Epithelial cell of proximal tubule (primary cell): ENCODE data around the gene LCMT2. TPM values are rescaled to one million over a fixed set of nuclear protein-coding genes. Genes with fewer than 3 reads are reported as not detected.
A peak's percentile ranks its signal among the peaks of the same experiment; 100 is the strongest.

ENCODE experiments used
- DNase-seq: peaks from one replicate; pipeline ENCODE4 v3.0.0-alpha.2; 2011; ENCODE audit warnings: low read depth
- H3K4me3 ChIP-seq: 2 replicates; pipeline ENCODE4 v1.5.1; 2011; ENCODE audit warnings: low read depth, mild to moderate bottlenecking, low read length
- CTCF ChIP-seq: conservative IDR thresholded peaks from 2 replicates; pipeline ENCODE4 v1.5.1; 2012; ENCODE audit warnings: low read depth, mild to moderate bottlenecking, low read length
- total RNA-seq: library from RNA; depleted of rRNA; stranded (reverse); fragments of >200 nt; gene quantifications from 2 replicates; pipeline ENCODE4 v1.2.3, GENCODE V29; 2015

Gene LCMT2
- total RNA-seq, 1 donor from 2014 or later: 3.1 TPM

GRCh38 chr15:43361313-43361903 lies 31.0 kb upstream of the LCMT2 start:
- DNase-seq: no peak
- no peak overlapping the region for H3K4me3 ChIP-seq
- TF ChIP-seq CTCF: no peak

DNA sequence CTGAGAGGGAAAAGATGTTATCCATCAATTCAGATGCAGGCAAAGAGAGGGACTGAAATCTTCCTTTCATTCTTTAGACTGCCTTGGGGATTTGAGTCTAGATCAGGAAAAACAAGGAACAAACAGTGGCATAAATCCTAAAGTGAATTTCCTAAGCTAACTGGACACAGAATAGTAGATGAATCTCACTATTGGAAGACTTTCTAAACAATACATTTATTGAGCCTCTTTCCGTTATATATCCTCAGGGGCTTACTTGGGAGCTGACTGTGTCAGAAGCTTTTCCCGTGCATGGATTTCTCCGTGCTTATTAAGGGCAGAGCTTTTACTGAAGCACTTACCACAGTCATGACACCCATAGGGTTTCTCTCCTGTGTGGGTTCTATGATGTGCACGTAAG lies 30.4 kb upstream of the LCMT2 start:
- no peak overlapping the region for H3K4me3 ChIP-seq
- DNase-seq: no peak
- no peak for TF ChIP-seq CTCF

- H3K4me3 ChIP-seq: no peak overlapping the region
- TF ChIP-seq CTCF: no peak
- DNase-seq: no peak
These were observed 22.5 kb upstream of the LCMT2 start for GRCh38 chr15:43352693-43353382.

GRCh38 chr15:43347114-43347513 lies 16.7 kb upstream of the LCMT2 start:
- TF ChIP-seq CTCF: no peak
- DNase-seq: no peak
- no peak overlapping the region for H3K4me3 ChIP-seq

DNA sequence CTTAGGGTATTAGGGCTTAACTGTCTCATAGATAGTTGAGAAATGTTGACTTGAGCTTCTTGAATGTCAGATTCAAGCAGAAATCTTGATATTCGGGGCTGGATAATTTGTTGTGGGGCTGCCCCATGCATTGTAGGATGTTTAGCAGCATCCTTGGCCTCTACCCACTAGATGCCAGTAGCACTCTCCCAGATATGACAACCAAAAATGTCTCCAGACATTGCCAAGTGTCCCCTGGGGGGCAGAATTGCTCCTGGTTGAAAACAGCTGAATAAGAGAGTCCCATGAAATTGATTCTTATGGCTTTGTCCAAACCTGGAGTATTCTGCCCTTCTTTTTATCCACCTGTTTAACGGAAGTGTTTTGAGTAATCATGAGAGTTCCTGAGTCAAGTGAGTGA lies 15.9 kb upstream of the LCMT2 start:
- TF ChIP-seq CTCF: peak; percentile 12
- H3K4me3 ChIP-seq: no peak overlapping the region
- DNase-seq: no peak

DNA sequence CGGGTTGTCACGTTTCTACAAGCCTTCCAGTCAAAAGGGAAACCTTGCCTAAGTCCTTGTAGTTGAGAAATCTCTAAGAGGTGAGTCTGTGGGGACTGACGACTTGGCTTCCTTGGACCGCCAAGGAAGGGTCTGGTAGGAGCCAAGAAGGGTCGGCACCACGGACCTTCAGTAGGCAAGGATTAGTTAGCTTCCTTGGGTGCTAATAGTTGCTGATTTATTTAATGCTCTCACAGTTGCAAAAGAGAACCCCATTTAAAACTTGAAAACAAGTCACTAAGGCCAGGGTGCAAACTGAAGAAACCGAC lies 361 bp upstream of the LCMT2 start:
- no peak for DNase-seq
- H3K4me3 ChIP-seq: peak overlapping the region; percentile 78
- no peak for TF ChIP-seq CTCF
